ENCODE results near the gene CD27.

The CD27 gene

DNA sequence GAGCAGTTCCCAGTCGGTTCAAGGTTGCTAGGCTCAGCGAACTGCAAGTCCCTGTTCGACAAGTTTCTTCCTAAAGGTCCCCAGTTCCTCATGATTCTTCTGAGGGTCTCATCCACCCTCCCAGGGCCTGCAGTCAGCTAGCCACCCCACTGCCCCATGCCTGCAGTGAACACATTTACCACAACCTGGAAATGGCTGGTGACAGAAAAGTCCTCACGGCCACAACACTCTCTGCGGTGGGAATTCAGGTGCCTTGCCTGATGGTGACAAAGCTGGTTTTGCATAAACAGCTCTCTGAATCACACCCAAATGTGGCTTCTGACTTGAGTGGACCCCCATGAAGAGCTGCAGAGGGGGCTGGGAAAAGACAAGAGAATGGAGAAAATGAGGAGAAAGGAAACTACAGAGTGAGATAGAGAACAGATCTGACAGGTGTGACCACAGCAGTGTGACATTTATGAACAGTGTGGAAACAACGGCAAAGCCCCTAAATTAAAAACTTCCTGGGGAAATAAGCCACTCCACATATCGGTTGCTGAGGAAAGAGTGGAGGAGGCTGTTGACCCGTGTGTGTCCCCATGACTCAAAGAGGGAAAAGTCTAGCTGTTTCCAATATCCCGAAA lies 1.3 kb upstream of the CD27 start:
- TF ChIP-seq, protein P1, sequence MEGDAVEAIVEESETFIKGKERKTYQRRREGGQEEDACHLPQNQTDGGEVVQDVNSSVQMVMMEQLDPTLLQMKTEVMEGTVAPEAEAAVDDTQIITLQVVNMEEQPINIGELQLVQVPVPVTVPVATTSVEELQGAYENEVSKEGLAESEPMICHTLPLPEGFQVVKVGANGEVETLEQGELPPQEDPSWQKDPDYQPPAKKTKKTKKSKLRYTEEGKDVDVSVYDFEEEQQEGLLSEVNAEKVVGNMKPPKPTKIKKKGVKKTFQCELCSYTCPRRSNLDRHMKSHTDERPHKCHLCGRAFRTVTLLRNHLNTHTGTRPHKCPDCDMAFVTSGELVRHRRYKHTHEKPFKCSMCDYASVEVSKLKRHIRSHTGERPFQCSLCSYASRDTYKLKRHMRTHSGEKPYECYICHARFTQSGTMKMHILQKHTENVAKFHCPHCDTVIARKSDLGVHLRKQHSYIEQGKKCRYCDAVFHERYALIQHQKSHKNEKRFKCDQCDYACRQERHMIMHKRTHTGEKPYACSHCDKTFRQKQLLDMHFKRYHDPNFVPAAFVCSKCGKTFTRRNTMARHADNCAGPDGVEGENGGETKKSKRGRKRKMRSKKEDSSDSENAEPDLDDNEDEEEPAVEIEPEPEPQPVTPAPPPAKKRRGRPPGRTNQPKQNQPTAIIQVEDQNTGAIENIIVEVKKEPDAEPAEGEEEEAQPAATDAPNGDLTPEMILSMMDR (IDR thresholded peaks at IDR 0.05; ENCODE audit: control insufficient read depth, insufficient read depth, low read depth, low read length, missing control alignments), result no peak
- H3K4me3 ChIP-seq (ENCODE audit: control insufficient read depth, low read depth, low read length), result no peak overlapping the region
- no peak for DNase-seq (ENCODE audit: low read depth)

DNA sequence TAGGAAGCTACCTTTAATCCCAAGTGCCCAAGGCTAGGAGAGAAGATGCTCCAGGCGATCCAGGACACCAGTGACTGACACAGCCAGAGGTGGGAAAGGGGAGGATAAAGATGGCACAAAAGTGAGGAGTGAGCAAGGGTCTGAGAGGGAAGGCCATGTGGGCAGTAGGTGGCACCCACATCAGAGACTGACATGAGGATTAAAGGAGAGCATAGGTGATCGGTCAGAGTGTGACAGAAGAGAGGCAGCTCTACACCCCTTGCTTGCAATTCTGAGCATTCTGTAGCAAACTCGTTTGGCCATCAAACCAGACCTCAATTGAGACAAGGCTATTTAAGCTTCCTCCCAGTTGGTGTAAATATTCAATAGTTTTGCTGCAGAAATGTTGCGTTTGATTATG lies 724 bp upstream of the CD27 start:
- DNase-seq (ENCODE audit: low read depth), result no peak
- no peak overlapping the region for H3K4me3 ChIP-seq (ENCODE audit: control insufficient read depth, low read depth, low read length)
- TF ChIP-seq, protein P1 (IDR thresholded peaks at IDR 0.05; ENCODE audit: control insufficient read depth, insufficient read depth, low read depth, low read length, missing control alignments), result no peak

DNA sequence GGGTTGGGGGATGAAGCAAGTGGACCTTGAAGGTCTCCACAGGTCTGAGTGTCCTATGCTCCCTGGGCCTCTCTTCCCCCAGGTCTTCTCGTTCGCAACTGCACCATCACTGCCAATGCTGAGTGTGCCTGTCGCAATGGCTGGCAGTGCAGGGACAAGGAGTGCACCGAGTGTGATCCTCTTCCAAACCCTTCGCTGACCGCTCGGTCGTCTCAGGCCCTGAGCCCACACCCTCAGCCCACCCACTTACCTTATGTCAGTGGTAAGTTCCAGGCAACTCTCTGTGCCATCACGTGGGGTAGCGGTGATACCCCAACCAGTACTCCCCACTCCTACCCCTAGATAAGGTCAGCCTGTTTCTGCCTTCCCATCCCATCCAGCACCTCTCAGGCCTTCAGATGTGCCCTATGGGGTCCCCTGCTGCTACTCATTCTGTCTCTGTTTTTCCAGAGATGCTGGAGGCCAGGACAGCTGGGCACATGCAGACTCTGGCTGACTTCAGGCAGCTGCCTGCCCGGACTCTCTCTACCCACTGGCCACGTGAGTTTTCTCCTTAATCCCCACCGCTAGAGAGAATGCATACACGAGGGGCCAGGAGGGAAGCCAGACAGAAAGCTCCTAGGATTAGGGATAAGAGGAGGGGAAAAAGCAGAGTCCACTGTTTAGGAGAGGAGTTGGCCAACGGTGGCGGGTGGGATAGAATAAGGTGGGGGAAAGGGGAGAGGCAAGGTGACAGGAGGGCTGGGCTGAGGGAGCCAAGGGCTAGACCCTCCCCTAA lies 5.5 kb downstream of the CD27 start:
- TF ChIP-seq, protein P1 (IDR thresholded peaks at IDR 0.05; ENCODE audit: control insufficient read depth, insufficient read depth, low read depth, low read length, missing control alignments), result no peak
- no peak for DNase-seq (ENCODE audit: low read depth)
- H3K4me3 ChIP-seq (ENCODE audit: control insufficient read depth, low read depth, low read length), result peak overlapping the region; percentile 85

DNA sequence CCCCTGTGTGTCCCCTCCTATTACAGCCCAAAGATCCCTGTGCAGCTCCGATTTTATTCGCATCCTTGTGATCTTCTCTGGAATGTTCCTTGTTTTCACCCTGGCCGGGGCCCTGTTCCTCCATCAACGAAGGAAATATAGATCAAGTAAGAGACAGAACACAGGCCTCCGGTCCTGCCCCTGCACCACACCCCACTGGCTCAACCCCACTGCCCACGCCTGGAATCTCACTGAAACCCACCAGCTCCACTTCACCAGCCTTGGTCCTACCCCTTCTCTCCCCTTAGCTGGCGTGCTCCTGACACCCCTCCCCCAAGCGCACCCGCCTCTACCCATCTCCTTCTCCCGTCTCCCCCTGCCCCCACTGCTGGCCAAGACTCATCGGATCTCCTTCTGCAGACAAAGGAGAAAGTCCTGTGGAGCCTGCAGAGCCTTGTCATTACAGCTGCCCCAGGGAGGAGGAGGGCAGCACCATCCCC lies 6.2 kb downstream of the CD27 start:
- peak overlapping the region; percentile 85 for H3K4me3 ChIP-seq (ENCODE audit: control insufficient read depth, low read depth, low read length)
- TF ChIP-seq, protein P1 (IDR thresholded peaks at IDR 0.05; ENCODE audit: control insufficient read depth, insufficient read depth, low read depth, low read length, missing control alignments), result no peak
- DNase-seq (ENCODE audit: low read depth), result no peak

DNA sequence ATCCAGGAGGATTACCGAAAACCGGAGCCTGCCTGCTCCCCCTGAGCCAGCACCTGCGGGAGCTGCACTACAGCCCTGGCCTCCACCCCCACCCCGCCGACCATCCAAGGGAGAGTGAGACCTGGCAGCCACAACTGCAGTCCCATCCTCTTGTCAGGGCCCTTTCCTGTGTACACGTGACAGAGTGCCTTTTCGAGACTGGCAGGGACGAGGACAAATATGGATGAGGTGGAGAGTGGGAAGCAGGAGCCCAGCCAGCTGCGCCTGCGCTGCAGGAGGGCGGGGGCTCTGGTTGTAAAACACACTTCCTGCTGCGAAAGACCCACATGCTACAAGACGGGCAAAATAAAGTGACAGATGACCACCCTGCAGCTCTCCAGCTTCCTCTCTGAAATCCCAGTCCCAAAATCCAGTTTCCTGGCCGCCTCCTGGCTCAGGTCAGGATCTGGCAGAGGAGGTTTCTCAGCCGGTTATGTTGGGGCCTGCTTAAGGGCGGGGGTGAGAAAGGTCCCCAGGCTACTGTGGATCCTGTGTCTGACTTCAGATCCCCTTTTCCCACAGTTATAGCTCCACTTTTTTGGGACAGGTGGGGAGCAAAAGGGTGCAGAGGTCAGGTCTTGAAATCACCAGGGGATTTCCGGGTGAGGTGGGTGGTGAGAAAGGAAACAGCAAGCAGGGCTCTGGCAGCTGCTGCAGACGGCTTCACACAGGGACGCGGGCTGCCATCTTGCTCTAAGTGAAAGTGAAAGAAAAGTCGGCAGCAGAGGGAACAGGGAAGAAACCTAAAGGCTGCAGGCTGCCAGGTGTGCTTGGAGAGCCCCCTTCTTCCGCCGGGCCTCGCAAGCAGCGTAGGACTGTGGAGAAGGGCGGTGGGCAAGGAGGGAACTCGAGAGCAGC lies 6.8 kb downstream of the CD27 start, which contains the start of gene TAPBPL:
Gene TAPBPL (plus strand): TSS at position 695 of the 897 bp plus-strand sequence. CDS start 207 bp downstream, outside the sequence.
- peak; percentile 44 for DNase-seq (ENCODE audit: low read depth)
- TF ChIP-seq, protein P1 (IDR thresholded peaks at IDR 0.05; ENCODE audit: control insufficient read depth, insufficient read depth, low read depth, low read length, missing control alignments), result no peak
- H3K4me3 ChIP-seq (ENCODE audit: control insufficient read depth, low read depth, low read length), result peak within 1 kb of the TSS; percentile 85
